HG03025 (cell line): ENCODE measurements around the gene ORM1.
"Not testable (repeated sequence)": the region's sequence is repeated elsewhere in the genome, so short reads cannot be mapped to it uniquely, and the experiment has no call there.

ENCODE experiments used
- ATAC-seq: cut with Tn5 transposase; IDR thresholded peaks from one replicate; pipeline ENCODE4 v1.9.1; 2021; ENCODE audit warnings: mild to moderate bottlenecking, moderate library complexity; ENCODE audit not compliant: unreplicated experiment, low FRiP score

The ORM1 gene

GRCh38 chr9:114322160-114322818 lies 609 bp upstream of the ORM1 start:
- not testable (repeated sequence) for ATAC-seq

- ATAC-seq = not testable (repeated sequence)
Observed at GRCh38 chr9:114323849-114324248, 951 bp downstream of the ORM1 start.

- ATAC-seq = no peak
Observed at GRCh38 chr9:114324492-114324891, 1.6 kb downstream of the ORM1 start.

GRCh38 chr9:114324965-114325364 lies 2.1 kb downstream of the ORM1 start:
- not testable (repeated sequence) for ATAC-seq

GRCh38 chr9:114325684-114326254 lies 2.9 kb downstream of the ORM1 start:
- not testable (repeated sequence) for ATAC-seq

GRCh38 chr9:114327749-114328148 lies 4.9 kb downstream of the ORM1 start:
- no peak for ATAC-seq

- ATAC-seq = not testable (repeated sequence)
Observed at GRCh38 chr9:114328357-114328820, 5.5 kb downstream of the ORM1 start.

- ATAC-seq = not testable (repeated sequence)
Observed at GRCh38 chr9:114328937-114329624, 6.2 kb downstream of the ORM1 start.

GRCh38 chr9:114329625-114330022 lies 6.7 kb downstream of the ORM1 start, which contains the start of gene ORM2:
TSS of gene ORM2 (plus strand) at chr9:114329869. CDS start at chr9:114329905, 36 bp downstream.
- not testable (repeated sequence) for ATAC-seq

- no peak for ATAC-seq
Observed at GRCh38 chr9:114330636-114331035, 7.7 kb downstream of the ORM1 start.

- not testable (repeated sequence) for ATAC-seq
Observed at GRCh38 chr9:114331229-114332195, 8.6 kb downstream of the ORM1 start.

- ATAC-seq = not testable (repeated sequence)
Observed at GRCh38 chr9:114332474-114333040, 9.7 kb downstream of the ORM1 start.

GRCh38 chr9:114333718-114334117 lies 10.8 kb downstream of the ORM1 start:
- not testable (repeated sequence) for ATAC-seq

- ATAC-seq = no peak
Observed at GRCh38 chr9:114334490-114334889, 11.6 kb downstream of the ORM1 start.

- no peak for ATAC-seq
Observed at GRCh38 chr9:114335745-114336144, 12.8 kb downstream of the ORM1 start.

GRCh38 chr9:114336157-114336556 lies 13.3 kb downstream of the ORM1 start:
- ATAC-seq = no peak

GRCh38 chr9:114336699-114337395 lies 13.9 kb downstream of the ORM1 start:
- ATAC-seq = no peak

GRCh38 chr9:114338187-114338586 lies 15.3 kb downstream of the ORM1 start:
- ATAC-seq = no peak

- no peak for ATAC-seq
Observed at GRCh38 chr9:114339130-114339908, 16.4 kb downstream of the ORM1 start.
